Measurements from ENCODE around the gene MTMR6. TPM values are rescaled to one million over a fixed set of nuclear protein-coding genes. Genes with fewer than 3 reads are reported as not detected.

The MTMR6 gene
- total RNA-seq, 1 experiment from 2014 or later, result 24.8 TPM

- no peak overlapping the region for H3K4me3 ChIP-seq
- no peak overlapping the region for H3K27ac ChIP-seq
- peak; percentile 10 to 35 for DNase-seq
- H3K9me3 ChIP-seq (replicated peaks), result no peaks in the 10 kb centered on the region
- no peaks in the 10 kb centered on the region for H3K36me3 ChIP-seq
- no peaks in the 10 kb centered on the region for H3K4me1 ChIP-seq
- H3K27me3 ChIP-seq, result no peaks in the 10 kb centered on the region; the same call in 1 of the 2 replicates
Observed at GRCh38 chr13:25292301-25292700, 5.0 kb upstream of the MTMR6 start.

- Histone ChIP-seq H3K9me3 (replicated peaks) (no peaks in the 10 kb centered on the region), H3K27me3 (no peaks in the 10 kb centered on the region; the same call in 1 of the 2 replicates), H3K36me3 (no peaks in the 10 kb centered on the region), H3K4me1 (no peaks in the 10 kb centered on the region), H3K27ac (no peak overlapping the region), H3K4me3 (no peak overlapping the region)
- no peak for DNase-seq
Observed at GRCh38 chr13:25291691-25292090, 4.4 kb upstream of the MTMR6 start.

- Histone ChIP-seq H3K27me3 (no peaks in the 10 kb centered on the region), H3K36me3 (no peaks in the 10 kb centered on the region), H3K4me3 (no peak overlapping the region), H3K27ac (no peak overlapping the region), H3K4me1 (no peaks in the 10 kb centered on the region), H3K9me3 (replicated peaks) (no peaks in the 10 kb centered on the region)
- DNase-seq, result peak in 1 of 2 experiments; percentile 14
Observed at GRCh38 chr13:25288966-25289365, 1.7 kb upstream of the MTMR6 start.

DNA sequence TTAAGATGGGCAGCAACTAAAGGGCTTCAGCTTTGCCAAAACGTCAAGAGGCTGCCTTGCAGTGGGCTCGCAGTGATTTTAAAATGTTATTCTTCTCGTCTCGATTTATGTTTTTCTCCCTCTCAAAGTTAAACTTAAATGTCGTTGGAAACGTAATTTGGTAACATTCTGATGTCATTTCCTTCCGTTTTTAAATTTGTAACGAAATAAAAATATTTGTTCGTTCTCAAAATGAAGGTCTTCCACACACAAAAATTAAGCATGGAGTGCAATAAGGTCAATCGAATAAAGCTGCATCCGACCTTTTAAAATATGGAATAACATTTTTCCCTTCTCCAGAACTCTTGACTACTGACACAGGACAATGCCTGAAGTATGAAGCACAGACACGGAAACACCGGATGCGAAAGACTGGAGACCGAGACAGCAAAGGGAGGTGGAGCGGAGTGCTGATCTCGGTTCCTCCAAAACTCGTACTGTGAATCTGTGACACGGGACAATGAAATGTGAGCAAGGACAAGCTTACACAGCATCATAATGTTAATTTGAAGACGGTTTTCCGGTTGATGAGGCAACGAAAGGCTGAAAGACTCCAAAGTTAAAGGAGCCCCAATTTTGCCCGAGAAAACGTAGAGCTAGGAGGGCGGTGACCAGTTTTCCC lies 850 bp downstream of the MTMR6 start:
- Histone ChIP-seq H3K36me3 (no peaks in the 10 kb centered on the region; the same call in 1 of the 2 replicates), H3K27ac (peak overlapping the region; percentile 49), H3K27me3 (no peaks in the 10 kb centered on the region), H3K4me3 (peak overlapping the region; percentile 78), H3K4me1 (no peaks in the 10 kb centered on the region), H3K9me3 (replicated peaks) (no peaks in the 10 kb centered on the region)
- DNase-seq, result peak; percentile 38 to 64

DNA sequence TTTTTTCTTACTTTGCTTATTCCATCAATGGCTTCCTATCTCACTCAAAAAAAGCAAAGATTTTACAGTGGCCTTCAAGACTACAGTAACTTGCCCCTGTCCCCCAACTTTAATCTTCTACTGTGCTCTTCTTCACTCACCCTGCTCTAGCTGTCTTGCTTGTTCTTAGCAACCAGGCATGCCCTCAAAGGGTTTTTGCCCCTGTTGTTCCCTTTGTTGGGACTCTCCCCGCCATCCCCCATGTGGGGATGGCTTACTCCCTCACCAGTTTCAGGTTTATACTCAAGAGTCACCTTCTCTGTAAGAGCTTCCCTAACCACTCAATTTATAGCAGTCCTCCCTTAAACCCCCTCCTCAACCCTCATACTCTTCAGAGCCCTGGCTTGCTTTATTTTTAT lies 5.4 kb downstream of the MTMR6 start:
- H3K9me3 ChIP-seq (replicated peaks), result no peaks in the 10 kb centered on the region
- no peak for DNase-seq
- peaks cover 2% of the 10 kb centered on the region for H3K36me3 ChIP-seq
- H3K27ac ChIP-seq, result no peak overlapping the region
- no peak overlapping the region for H3K4me3 ChIP-seq
- no peaks in the 10 kb centered on the region for H3K4me1 ChIP-seq
- no peaks in the 10 kb centered on the region for H3K27me3 ChIP-seq

DNA sequence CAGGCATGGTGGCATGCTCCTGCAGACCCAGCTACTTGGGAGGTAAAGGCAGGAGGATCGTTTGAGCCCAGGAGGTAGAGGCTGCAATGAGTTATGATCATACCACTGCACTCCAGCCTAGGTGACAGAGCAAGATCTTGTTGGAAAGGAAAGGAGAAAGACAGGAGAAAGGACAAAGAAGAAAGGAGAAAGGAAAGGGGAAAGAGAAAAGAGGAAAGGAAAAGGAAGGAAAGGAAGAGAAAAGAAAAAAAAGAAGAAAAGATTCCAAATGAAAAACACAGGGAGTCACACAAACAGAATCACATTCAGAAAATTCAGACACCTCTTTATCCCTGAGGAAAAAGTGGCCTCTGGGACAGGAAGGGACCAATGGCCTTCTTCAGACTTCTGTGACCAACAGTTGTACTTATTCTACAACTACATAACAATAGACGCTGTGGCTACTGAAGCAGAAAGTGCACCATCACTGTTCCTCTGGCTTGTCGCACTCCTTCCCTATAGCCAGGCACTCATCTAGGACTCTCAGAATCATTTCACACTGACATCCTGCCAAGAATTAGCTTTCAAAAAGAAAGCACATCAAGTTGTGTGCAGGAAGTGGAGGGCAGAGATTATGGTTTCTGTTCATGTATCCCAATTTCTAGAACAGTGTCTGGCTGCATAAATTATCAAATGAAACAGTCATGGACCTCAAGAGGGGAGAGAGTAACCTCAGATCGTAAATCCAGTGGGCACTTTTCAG lies 5.9 kb downstream of the MTMR6 start:
- Histone ChIP-seq H3K9me3 (replicated peaks) (no peaks in the 10 kb centered on the region), H3K27ac (no peak overlapping the region), H3K27me3 (no peaks in the 10 kb centered on the region), H3K4me1 (no peaks in the 10 kb centered on the region), H3K36me3 (peaks cover 2% of the 10 kb centered on the region), H3K4me3 (no peak overlapping the region)
- no peak for DNase-seq

- H3K9me3 ChIP-seq (replicated peaks), result no peaks in the 10 kb centered on the region
- no peak for DNase-seq
- H3K36me3 ChIP-seq, result peaks cover 2% of the 10 kb centered on the region
- no peak overlapping the region for H3K4me3 ChIP-seq
- H3K27me3 ChIP-seq, result no peaks in the 10 kb centered on the region
- no peak overlapping the region for H3K27ac ChIP-seq
- H3K4me1 ChIP-seq, result no peaks in the 10 kb centered on the region
Observed at GRCh38 chr13:25280396-25280795, 6.9 kb downstream of the MTMR6 start.

- peaks cover 9% of the 10 kb centered on the region; the same call in 1 of the 2 replicates for H3K36me3 ChIP-seq
- H3K4me3 ChIP-seq, result no peak overlapping the region
- DNase-seq, result no peak
- no peaks in the 10 kb centered on the region for H3K4me1 ChIP-seq
- H3K27me3 ChIP-seq, result no peaks in the 10 kb centered on the region
- no peaks in the 10 kb centered on the region for H3K9me3 ChIP-seq (replicated peaks)
- H3K27ac ChIP-seq, result no peak overlapping the region
Observed at GRCh38 chr13:25276748-25277147, 10.5 kb downstream of the MTMR6 start.

DNA sequence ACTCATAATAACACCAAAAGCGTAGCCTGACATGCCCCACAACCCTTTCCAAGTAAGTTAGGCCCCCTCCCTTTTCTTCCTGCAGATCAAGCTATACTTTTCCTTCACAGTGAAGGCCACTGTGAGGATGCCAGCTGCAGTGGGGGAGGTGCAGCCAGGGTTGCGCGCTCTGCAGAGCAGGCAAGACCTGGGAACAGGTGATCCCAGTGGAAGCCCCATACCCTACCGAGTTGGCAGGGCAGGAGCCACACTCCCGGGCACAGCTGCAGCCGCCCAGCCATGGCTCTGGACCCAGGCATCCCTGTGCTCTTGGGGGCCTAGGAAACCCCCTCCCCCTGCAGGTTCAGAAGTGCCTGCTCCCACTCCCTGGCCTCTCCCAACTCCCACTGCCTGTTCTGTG lies 18.7 kb downstream of the MTMR6 start:
- H3K4me3 ChIP-seq, result no peak overlapping the region
- H3K4me1 ChIP-seq, result no peaks in the 10 kb centered on the region; the same call in 1 of the 2 replicates
- no peak for DNase-seq
- H3K27ac ChIP-seq, result no peak overlapping the region
- peaks cover 15% of the 10 kb centered on the region for H3K36me3 ChIP-seq
- H3K9me3 ChIP-seq (replicated peaks), result no peaks in the 10 kb centered on the region
- no peaks in the 10 kb centered on the region for H3K27me3 ChIP-seq

DNA sequence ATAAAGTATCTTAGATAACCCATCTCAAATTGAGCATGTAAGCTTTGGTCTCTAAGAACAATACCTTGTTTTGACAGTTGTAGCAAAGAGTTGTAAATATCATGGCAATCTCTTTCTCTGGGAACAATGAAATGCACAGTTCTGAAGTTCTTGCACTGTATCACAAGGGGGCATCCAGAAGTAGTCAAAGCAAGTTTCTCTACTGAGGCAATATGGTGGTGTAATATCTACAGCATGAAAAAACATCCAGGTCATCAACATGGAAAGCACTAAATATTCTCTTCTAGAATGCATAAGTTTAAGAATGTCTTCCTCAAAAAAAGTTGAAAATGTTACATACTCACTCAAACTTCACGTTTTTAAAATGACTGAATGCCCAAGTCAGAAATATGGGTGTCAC lies 19.6 kb downstream of the MTMR6 start:
- Histone ChIP-seq H3K36me3 (peaks cover 20% of the 10 kb centered on the region), H3K27me3 (no peaks in the 10 kb centered on the region), H3K9me3 (replicated peaks) (no peaks in the 10 kb centered on the region), H3K4me3 (no peak overlapping the region), H3K4me1 (no peaks in the 10 kb centered on the region; the same call in 1 of the 2 replicates), H3K27ac (no peak overlapping the region)
- DNase-seq, result no peak

GRCh38 chr13:25266706-25267105 lies 20.6 kb downstream of the MTMR6 start:
- no peak for DNase-seq
- H3K36me3 ChIP-seq, result peaks cover 28% of the 10 kb centered on the region
- no peaks in the 10 kb centered on the region for H3K9me3 ChIP-seq (replicated peaks)
- H3K4me3 ChIP-seq, result no peak overlapping the region
- no peak overlapping the region for H3K27ac ChIP-seq
- no peaks in the 10 kb centered on the region for H3K27me3 ChIP-seq
- no peaks in the 10 kb centered on the region; the same call in 1 of the 2 replicates for H3K4me1 ChIP-seq

DNA sequence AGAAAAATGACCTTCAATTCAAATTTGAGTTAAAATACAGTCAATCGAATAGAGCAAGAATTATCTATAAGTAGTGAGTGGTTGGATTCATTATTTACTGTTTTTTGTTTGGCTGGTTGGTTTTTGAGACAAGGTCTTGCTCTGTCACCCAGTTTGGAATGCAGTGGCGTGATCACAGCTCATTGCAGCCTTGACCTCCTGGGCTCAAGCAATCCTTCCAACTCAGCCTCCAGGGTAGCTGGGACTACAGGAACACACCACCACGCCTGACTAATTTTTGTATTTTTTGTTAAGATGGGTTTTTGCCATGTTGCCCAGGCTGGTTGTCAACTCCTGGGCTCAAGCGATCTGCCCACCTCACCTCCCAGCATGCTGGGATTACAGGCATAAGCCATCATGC lies 25.0 kb downstream of the MTMR6 start:
- DNase-seq, result no peak
- H3K36me3 ChIP-seq, result peaks cover 35% of the 10 kb centered on the region
- no peaks in the 10 kb centered on the region for H3K9me3 ChIP-seq (replicated peaks)
- H3K4me3 ChIP-seq, result no peak overlapping the region
- no peaks in the 10 kb centered on the region for H3K27me3 ChIP-seq
- no peaks in the 10 kb centered on the region for H3K4me1 ChIP-seq
- no peak overlapping the region for H3K27ac ChIP-seq

DNA sequence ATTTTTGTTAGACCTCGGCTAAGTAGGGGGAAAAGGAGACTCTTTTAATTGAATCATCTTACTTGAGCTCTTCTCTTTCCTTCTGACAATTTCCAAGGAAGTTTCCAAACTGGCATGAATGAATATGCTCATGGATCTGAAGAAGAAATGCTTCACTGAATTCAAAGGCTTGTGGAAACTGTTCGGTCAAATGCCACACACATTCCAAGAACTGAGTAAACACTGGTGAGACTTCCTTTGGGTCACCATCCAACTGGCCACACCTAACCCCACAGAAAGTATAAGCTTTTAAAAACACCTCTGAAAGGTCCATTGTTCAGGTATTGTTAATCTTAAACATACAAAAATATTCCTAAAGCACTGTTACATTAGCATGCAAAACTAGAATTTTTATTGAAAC lies 33.6 kb downstream of the MTMR6 start:
- no peak overlapping the region for H3K4me3 ChIP-seq
- DNase-seq, result no peak
- H3K27ac ChIP-seq, result no peak overlapping the region
- H3K27me3 ChIP-seq, result no peaks in the 10 kb centered on the region
- H3K36me3 ChIP-seq, result peaks cover 25% of the 10 kb centered on the region
- H3K9me3 ChIP-seq (replicated peaks), result no peaks in the 10 kb centered on the region
- H3K4me1 ChIP-seq, result no peaks in the 10 kb centered on the region

DNA sequence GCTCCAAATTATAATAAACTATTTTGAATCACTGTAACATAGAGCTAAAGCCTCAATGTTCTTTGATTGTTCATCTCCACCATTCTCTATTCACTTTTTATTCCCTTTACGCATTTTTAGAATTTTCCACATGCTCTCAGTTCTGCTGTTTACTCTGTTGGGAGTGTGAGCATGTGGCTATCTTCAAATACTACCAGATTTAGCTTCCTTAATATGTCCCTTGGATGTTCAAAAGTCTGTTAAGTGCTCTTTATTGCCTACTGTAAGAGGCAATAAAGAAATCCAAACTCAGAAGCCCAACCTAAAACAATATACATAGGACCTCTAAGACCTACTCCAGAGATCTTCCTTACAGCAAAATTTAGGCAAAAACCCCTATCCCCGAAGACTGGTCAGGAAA lies 34.5 kb downstream of the MTMR6 start:
- Histone ChIP-seq H3K4me1 (no peaks in the 10 kb centered on the region), H3K27ac (no peak overlapping the region), H3K36me3 (peaks cover 22% of the 10 kb centered on the region), H3K9me3 (replicated peaks) (no peaks in the 10 kb centered on the region), H3K4me3 (no peak overlapping the region), H3K27me3 (no peaks in the 10 kb centered on the region)
- DNase-seq, result no peak

DNA sequence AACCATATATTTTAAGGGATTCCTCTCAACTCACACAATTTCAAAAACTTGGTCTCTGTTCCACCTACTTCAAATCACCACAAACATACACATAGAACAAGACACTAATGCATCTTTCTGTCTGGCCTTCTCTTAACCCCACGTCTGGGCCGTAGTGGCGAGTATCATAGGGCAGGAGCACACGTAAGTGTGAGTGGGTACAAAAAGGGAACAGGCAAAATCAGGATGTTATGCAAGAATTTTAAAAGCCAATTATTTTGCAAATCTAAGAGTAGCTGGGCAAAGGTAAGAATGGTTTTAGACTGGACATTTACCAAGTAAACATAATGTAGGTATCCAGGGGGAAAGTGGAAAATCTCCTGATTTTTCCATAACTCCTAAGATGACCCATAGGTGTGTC lies 35.1 kb downstream of the MTMR6 start:
- Histone ChIP-seq H3K4me3 (no peak overlapping the region), H3K27me3 (no peaks in the 10 kb centered on the region), H3K4me1 (no peaks in the 10 kb centered on the region), H3K36me3 (peaks cover 18% of the 10 kb centered on the region), H3K27ac (no peak overlapping the region), H3K9me3 (replicated peaks) (no peaks in the 10 kb centered on the region)
- no peak for DNase-seq
